Glutamatergic neuron (in vitro differentiated cells): ENCODE data around the gene TBC1D2B. TPM values are rescaled to one million over a fixed set of nuclear protein-coding genes. Genes with fewer than 3 reads are reported as not detected.

ENCODE experiments used
- DNase-seq: peaks from one replicate; pipeline ENCODE4 v3.0.0; 2022
- H3K27ac Mint-ChIP-seq: one replicate; pipeline ENCODE4 v1.8.0; 2020; ENCODE audit warnings: mild to moderate bottlenecking, mixed read lengths, inconsistent platforms; ENCODE audit not compliant: unreplicated experiment
- H3K27me3 Mint-ChIP-seq: one replicate; pipeline ENCODE4 v1.8.0; 2020; ENCODE audit warnings: mild to moderate bottlenecking, moderate library complexity, mixed read lengths, inconsistent platforms; ENCODE audit not compliant: unreplicated experiment
- H3K36me3 Mint-ChIP-seq: one replicate; pipeline ENCODE4 v1.8.0; 2020; ENCODE audit warnings: mild to moderate bottlenecking, mixed read lengths, inconsistent platforms; ENCODE audit not compliant: unreplicated experiment
- H3K4me1 Mint-ChIP-seq: one replicate; pipeline ENCODE4 v1.8.0; 2020; ENCODE audit warnings: mild to moderate bottlenecking, low read depth, mixed read lengths, inconsistent platforms; ENCODE audit not compliant: unreplicated experiment
- H3K4me3 Mint-ChIP-seq: one replicate; pipeline ENCODE4 v1.8.0; 2020; ENCODE audit warnings: mild to moderate bottlenecking, mixed read lengths, inconsistent platforms; ENCODE audit not compliant: unreplicated experiment
- H3K9me3 Mint-ChIP-seq: one replicate; pipeline ENCODE4 v1.8.0; 2020; ENCODE audit warnings: mild to moderate bottlenecking, moderate library complexity, mixed read lengths, inconsistent platforms; ENCODE audit not compliant: unreplicated experiment
- total RNA-seq: library from RNA; stranded (reverse); fragmentation: NEBNext Ultra II Directional; extraction: Animal tissue kit (Norgen Biotek cat#: 25700); gene quantifications from one replicate; pipeline ENCODE4 v1.2.1, GENCODE V29; 2021; ENCODE audit not compliant: unreplicated experiment
- TF ChIP-seq, protein P1 (sequence below): fragments of 200-600 bp; sonication (generic); IDR thresholded peaks from one replicate; pipeline ENCODE4 v1.5.0; 2021; ENCODE audit not compliant: partially characterized antibody, unreplicated experiment

The TBC1D2B gene
- total RNA-seq, 1 donor from 2014 or later, result 45.3 TPM

- no peak overlapping the region for H3K4me3 Mint-ChIP-seq
- TF ChIP-seq, protein P1, sequence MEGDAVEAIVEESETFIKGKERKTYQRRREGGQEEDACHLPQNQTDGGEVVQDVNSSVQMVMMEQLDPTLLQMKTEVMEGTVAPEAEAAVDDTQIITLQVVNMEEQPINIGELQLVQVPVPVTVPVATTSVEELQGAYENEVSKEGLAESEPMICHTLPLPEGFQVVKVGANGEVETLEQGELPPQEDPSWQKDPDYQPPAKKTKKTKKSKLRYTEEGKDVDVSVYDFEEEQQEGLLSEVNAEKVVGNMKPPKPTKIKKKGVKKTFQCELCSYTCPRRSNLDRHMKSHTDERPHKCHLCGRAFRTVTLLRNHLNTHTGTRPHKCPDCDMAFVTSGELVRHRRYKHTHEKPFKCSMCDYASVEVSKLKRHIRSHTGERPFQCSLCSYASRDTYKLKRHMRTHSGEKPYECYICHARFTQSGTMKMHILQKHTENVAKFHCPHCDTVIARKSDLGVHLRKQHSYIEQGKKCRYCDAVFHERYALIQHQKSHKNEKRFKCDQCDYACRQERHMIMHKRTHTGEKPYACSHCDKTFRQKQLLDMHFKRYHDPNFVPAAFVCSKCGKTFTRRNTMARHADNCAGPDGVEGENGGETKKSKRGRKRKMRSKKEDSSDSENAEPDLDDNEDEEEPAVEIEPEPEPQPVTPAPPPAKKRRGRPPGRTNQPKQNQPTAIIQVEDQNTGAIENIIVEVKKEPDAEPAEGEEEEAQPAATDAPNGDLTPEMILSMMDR, result no peak
- H3K4me1 Mint-ChIP-seq, result peaks cover 61% of the 10 kb centered on the region
Observed at GRCh38 chr15:78054518-78054917, 23.0 kb downstream of the TBC1D2B start.

DNA sequence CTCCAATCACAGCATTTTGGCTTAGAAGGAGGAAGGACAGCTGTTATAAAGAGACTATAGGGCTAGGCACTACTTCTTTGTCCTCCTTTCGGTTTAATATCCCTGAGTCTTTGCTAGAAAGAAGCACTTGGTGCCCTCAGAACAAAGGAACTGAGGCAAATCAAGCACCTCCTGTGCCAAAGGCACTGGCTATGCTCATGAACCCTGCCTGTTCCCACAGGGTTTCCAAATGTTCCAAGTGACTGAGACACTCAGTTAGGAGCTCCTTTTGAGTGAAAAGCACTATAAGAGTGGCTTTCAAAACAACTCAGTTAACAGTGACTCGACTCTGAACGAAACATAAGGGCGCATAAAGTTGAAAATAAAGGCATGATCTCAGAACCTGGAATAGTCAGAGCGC is 25.0 kb downstream of the TBC1D2B start:
- H3K27ac Mint-ChIP-seq, result no peak overlapping the region
- DNase-seq, result no peak
- peaks cover 52% of the 10 kb centered on the region for H3K4me1 Mint-ChIP-seq
- TF ChIP-seq, protein P1, result no peak
- H3K27me3 Mint-ChIP-seq, result no peaks in the 10 kb centered on the region
- H3K4me3 Mint-ChIP-seq, result no peak overlapping the region
- no peaks in the 10 kb centered on the region for H3K36me3 Mint-ChIP-seq
- H3K9me3 Mint-ChIP-seq, result peaks cover 3% of the 10 kb centered on the region

More at GRCh38 chr15:78054518-78054917, 23.0 kb downstream of the TBC1D2B start:
- no peak for DNase-seq
- H3K36me3 Mint-ChIP-seq, result no peaks in the 10 kb centered on the region
- peaks cover 3% of the 10 kb centered on the region for H3K27me3 Mint-ChIP-seq
- H3K27ac Mint-ChIP-seq, result no peak overlapping the region
- peaks cover 10% of the 10 kb centered on the region for H3K9me3 Mint-ChIP-seq

GRCh38 chr15:78052001-78052401 is 25.5 kb downstream of the TBC1D2B start:
- no peak for DNase-seq
- Mint-ChIP-seq H3K9me3 (peaks cover 3% of the 10 kb centered on the region), H3K27me3 (no peaks in the 10 kb centered on the region), H3K36me3 (no peaks in the 10 kb centered on the region), H3K27ac (no peak overlapping the region), H3K4me3 (no peak overlapping the region), H3K4me1 (peaks cover 53% of the 10 kb centered on the region)
- TF ChIP-seq, protein P1, result no peak

DNA sequence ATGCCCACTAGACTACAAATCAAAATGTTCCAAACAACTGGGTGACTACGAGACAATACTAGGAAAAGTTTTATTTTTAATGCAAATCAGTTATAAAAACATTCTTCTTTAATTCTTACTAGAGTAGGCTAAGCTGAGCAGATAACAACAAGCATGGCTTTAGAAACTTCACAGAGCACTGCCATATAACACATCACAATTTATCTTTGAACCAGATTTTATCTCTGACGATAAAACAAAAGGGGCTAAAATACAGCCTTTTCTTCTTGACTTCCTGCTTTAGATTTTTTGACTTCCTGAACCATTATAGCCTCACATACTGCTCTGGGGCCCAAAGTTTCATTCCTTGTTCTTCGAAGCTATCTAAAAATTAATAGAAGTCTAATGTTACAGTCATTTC is 25.9 kb downstream of the TBC1D2B start:
- TF ChIP-seq, protein P1, result no peak
- Mint-ChIP-seq H3K27me3 (no peaks in the 10 kb centered on the region), H3K4me1 (peaks cover 52% of the 10 kb centered on the region), H3K27ac (no peak overlapping the region), H3K9me3 (peaks cover 3% of the 10 kb centered on the region), H3K36me3 (no peaks in the 10 kb centered on the region), H3K4me3 (no peak overlapping the region)
- DNase-seq, result no peak

DNA sequence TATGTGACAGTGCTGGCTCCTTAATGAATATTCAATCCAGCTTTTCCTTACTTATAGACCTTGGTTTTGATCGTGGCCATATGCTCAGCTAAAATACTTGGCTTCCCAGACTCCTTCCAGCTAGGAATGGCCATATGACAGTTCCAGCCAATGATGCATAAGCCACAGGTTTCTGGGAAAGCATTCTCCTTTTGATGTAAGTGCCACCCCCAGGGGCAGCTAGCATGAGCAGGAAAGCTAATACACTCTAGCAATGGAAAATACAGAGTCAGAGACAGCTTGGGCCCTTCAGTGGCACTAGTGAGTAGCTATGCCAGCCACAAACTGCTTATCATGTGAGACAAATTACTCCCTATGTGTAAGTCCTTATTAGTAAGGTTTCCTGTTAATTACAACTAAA is 26.7 kb downstream of the TBC1D2B start:
- H3K27ac Mint-ChIP-seq, result no peak overlapping the region
- no peaks in the 10 kb centered on the region for H3K27me3 Mint-ChIP-seq
- peaks cover 46% of the 10 kb centered on the region for H3K4me1 Mint-ChIP-seq
- no peaks in the 10 kb centered on the region for H3K36me3 Mint-ChIP-seq
- no peak for DNase-seq
- TF ChIP-seq, protein P1, result no peak
- no peaks in the 10 kb centered on the region for H3K9me3 Mint-ChIP-seq
- H3K4me3 Mint-ChIP-seq, result no peak overlapping the region
